Measurements from ENCODE around the gene ANHX.

GRCh38 chr12:133217219-133217618 lies 18.5 kb downstream of the ANHX start:
- TF ChIP-seq MAX (IDR thresholded peaks at IDR 0.05) (no peak), JUN (IDR thresholded peaks at IDR 0.05; ENCODE audit: low read depth, low read length) (no peak), BRCA1 (IDR thresholded peaks at IDR 0.05; ENCODE audit: low read depth, low read length) (no peak), POLR2AphosphoS5 (IDR thresholded peaks at IDR 0.05; ENCODE audit: low read depth, low read length) (no peak), JUND (IDR thresholded peaks at IDR 0.05; ENCODE audit: low read length) (no peak), TAF1 (IDR thresholded peaks at IDR 0.05; ENCODE audit: low read depth, low read length) (no peak), KDM1A (IDR thresholded peaks at IDR 0.05; ENCODE audit: borderline replicate concordance, low read length) (no peak)

Measured in H1 (cell line).